HG03378 (cell line): ENCODE data around the gene STXBP5.

Experiments used
- ATAC-seq: cut with Tn5 transposase; IDR thresholded peaks from one replicate; pipeline ENCODE4 v1.9.1; 2021; ENCODE audit warnings: mild to moderate bottlenecking, moderate library complexity; ENCODE audit not compliant: unreplicated experiment

STXBP5 gene

GRCh38 chr6:147204060-147204785 lies at the start of gene STXBP5:
STXBP5 (plus strand) TSS chr6:147204417; CDS start chr6:147204533, 116 bp downstream.
- peak; percentile 26 for ATAC-seq

DNA sequence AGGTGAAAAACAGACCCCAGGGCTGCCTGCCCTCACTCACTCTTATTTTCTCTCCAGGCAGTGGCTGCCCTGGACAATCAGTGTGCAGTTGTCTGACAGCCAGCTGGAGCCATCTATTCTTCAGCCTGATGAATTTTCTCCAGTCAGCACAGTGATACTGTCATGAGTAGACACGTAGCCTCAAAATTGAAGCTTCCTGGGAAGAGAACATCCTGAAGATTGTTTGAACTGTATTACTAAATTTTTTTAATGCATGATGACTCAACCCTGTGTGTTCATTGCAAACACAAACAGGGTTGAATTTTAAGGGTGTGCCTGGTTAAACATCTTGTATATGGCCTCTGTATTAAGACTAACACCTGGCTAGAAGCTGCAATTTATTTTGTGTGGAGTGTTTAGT lies 49.8 kb upstream of the STXBP5 start:
- ATAC-seq, result no peak

- no peak for ATAC-seq
These were observed 48.0 kb upstream of the STXBP5 start for GRCh38 chr6:147156218-147156617.

DNA sequence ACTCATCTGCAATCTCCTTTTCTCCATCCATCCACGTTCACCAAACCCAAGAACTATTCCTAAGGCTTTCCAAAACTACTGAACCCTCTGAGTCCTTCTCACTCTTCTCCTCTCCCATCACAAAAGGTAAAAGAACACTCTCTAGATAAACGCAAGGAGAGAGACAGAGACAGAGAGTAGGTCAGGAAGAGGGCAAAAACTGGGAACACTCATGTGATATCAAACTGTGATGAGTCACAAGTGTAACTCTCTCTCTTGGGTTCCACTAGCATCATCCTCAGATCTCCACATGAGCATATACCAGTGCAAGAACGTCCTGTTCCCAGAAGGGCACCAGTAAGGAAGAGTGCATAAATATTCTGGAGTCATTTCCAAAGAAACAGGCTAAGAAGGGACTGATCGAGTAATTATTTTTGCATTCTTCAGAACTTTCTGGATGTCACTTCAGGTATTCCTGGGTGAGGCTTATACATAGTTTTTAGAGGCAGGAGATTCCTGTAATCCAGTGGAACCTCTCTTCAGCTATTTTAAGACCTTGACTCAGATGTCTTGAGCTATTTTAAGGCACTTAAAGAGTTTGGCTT lies 47.3 kb upstream of the STXBP5 start:
- ATAC-seq, result no peak

- no peak for ATAC-seq
These were observed 46.3 kb upstream of the STXBP5 start for GRCh38 chr6:147157930-147158329.

- ATAC-seq, result no peak
These were observed 45.3 kb upstream of the STXBP5 start for GRCh38 chr6:147158881-147159280.

DNA sequence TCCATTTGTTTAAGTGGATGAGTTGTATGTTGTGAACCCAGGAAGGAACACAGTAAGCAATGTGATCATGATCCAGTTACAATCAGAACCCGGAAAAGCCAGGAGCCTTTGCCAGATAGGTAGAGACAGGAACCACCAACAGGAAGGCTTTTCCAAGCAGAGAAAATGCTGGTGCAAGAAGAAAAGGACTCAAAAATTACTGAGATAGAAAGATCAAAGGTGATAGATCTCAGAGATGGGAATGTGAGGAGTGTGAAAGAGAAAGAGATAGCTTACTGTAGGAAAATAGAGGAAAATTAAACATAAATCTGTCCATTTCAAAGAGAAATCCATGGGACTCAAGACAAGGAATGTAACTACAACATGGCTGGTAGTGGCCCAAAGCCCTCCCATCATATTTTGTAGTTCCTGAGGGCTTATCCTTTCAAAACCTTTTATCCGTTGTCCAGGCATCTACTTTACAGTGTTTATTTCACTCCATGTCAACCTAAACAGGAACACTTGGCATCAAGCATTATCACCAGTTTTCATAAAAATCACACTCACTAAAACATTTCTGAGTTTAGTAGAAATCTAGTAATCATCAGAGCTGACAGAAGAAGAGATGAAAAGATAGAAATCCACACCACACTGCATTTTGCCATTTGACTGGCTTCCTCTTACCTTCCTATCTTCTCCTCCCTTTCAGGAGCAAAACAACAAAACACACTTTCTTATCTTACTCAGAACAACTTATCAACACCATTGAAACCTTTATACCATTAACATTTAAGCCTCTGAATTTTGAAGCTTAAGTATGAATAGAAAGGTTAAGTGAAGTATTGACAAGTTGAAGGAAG lies 44.5 kb upstream of the STXBP5 start:
- ATAC-seq, result no peak

GRCh38 chr6:147160593-147160992 lies 43.6 kb upstream of the STXBP5 start:
- no peak for ATAC-seq

- no peak for ATAC-seq
These were observed 42.8 kb upstream of the STXBP5 start for GRCh38 chr6:147161253-147161973.

- ATAC-seq, result no peak
These were observed 42.2 kb upstream of the STXBP5 start for GRCh38 chr6:147161974-147162495.

GRCh38 chr6:147164761-147165160 lies 39.5 kb upstream of the STXBP5 start:
- ATAC-seq, result no peak

- ATAC-seq, result no peak
These were observed 37.8 kb upstream of the STXBP5 start for GRCh38 chr6:147166360-147166944.

GRCh38 chr6:147166992-147167391 lies 37.2 kb upstream of the STXBP5 start:
- no peak for ATAC-seq

- ATAC-seq, result no peak
These were observed 36.4 kb upstream of the STXBP5 start for GRCh38 chr6:147167576-147168461.

DNA sequence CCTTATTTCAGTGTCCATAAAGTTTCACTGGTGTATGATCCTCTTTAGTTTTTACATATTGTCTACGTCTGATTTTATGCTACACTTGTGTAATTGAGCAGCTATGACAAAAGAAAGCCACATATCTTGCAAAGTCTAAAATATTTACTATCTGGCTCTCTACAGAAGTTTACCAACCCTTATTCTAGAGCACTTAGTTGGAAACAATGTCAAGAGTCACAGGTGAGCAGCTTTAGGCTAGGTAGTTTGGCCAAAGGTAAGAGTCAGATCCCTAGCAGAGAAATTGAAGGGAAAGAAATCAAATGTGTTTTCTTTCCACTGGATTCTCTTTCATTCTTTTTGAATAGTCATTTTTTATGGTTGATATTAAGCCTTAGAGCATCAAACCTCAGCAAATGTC lies 34.7 kb upstream of the STXBP5 start:
- ATAC-seq, result no peak

GRCh38 chr6:147170269-147170668 lies 33.9 kb upstream of the STXBP5 start:
- no peak for ATAC-seq

- no peak for ATAC-seq
These were observed 31.1 kb upstream of the STXBP5 start for GRCh38 chr6:147173140-147173539.

- no peak for ATAC-seq
These were observed 30.4 kb upstream of the STXBP5 start for GRCh38 chr6:147173675-147174308.

DNA sequence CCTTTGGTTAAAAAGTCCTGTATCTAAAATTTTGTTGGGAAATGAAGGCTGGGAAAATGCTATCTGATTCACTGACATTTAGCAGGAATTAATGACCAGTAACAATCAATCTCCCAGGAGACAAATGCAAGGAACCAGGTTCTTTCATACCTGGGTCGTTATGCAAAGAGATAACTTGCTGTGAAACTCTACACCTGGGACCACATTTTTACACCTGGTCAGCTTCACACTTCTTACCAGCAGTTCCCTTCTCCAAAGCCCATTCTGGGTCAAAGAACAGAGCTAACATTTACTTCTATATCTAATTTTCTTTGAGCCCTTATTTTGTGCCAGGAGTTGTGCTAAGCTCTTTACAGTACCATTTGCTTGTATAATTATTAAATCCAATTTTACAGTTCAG lies 27.4 kb upstream of the STXBP5 start:
- no peak for ATAC-seq
